NB4 (cell line): Measurements from ENCODE around the gene MAP2K6.

ENCODE experiments used
- POLR2A ChIP-seq: IDR thresholded peaks from 2 replicates; pipeline ENCODE4 v1.6.1; 2011; ENCODE audit warnings: mild to moderate bottlenecking; ENCODE audit not compliant: insufficient read length; ENCODE audit errors: extremely low read depth
- TF ChIP-seq, protein P1 (sequence below): IDR thresholded peaks from one replicate; pipeline ENCODE4 v1.5.1; 2012; ENCODE audit warnings: low read depth, low read length

GRCh38 chr17:69535016-69535570 is 120.6 kb downstream of the MAP2K6 start:
- TF ChIP-seq POLR2A = no peak
- TF ChIP-seq, protein P1, sequence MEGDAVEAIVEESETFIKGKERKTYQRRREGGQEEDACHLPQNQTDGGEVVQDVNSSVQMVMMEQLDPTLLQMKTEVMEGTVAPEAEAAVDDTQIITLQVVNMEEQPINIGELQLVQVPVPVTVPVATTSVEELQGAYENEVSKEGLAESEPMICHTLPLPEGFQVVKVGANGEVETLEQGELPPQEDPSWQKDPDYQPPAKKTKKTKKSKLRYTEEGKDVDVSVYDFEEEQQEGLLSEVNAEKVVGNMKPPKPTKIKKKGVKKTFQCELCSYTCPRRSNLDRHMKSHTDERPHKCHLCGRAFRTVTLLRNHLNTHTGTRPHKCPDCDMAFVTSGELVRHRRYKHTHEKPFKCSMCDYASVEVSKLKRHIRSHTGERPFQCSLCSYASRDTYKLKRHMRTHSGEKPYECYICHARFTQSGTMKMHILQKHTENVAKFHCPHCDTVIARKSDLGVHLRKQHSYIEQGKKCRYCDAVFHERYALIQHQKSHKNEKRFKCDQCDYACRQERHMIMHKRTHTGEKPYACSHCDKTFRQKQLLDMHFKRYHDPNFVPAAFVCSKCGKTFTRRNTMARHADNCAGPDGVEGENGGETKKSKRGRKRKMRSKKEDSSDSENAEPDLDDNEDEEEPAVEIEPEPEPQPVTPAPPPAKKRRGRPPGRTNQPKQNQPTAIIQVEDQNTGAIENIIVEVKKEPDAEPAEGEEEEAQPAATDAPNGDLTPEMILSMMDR = no peak
